ENCODE data around the gene MCM6. TPM values are rescaled to one million over a fixed set of nuclear protein-coding genes. Genes with fewer than 3 reads are reported as not detected.
"Not testable (repeated sequence)": the region's sequence is repeated elsewhere in the genome, so short reads cannot be mapped to it uniquely, and the experiment has no call there.

Gene MCM6
- total RNA-seq, 1 donor from 2014 or later: 28.9 TPM

- no peak for TF ChIP-seq CTCF (IDR thresholded peaks at IDR 0.05)
- ChIA-PET POLR2A (no interaction called here), CTCF (no interaction called here)
- Mint-ChIP-seq H3K4me3 (no peak overlapping the region), H3K4me1 (peaks cover 3% of the 10 kb centered on the region), H3K9me3 (peaks cover 17% of the 10 kb centered on the region), H3K36me3 (ENCODE audit: low read depth) (peaks cover 2% of the 10 kb centered on the region), H3K27me3 (peaks cover 6% of the 10 kb centered on the region), H3K27ac (no peak overlapping the region)
- DNase-seq (no peak), ATAC-seq (ENCODE audit: low read depth) (no peak)
- intact Hi-C loops (cut with micrococcal nuclease): no loop called here
Measured at GRCh38 chr2:135818937-135819610, 57.2 kb downstream of the MCM6 start.

DNA sequence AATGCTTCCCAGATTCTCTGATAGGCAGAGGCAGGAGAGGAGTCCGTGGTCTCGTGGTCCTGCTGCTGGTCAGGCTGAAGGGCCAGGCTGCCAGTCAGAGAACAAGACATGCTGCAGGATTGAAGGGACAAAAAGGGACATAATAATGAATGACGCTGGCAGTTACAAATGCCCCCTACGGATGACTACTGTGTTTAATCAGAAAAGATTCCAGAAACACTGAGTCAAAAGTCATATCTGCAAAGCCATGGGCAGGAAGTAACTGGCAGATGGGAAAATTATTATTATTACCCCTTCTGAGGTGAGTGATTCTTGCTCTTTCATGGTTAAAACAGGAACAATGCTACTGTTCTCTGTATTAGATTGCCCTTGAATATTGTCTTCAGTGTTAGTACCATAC lies 58.3 kb downstream of the MCM6 start:
- Mint-ChIP-seq H3K36me3 (ENCODE audit: low read depth) (peaks cover 2% of the 10 kb centered on the region), H3K27ac (no peak overlapping the region), H3K27me3 (peaks cover 6% of the 10 kb centered on the region), H3K4me1 (peaks cover 3% of the 10 kb centered on the region), H3K9me3 (peaks cover 11% of the 10 kb centered on the region), H3K4me3 (no peak overlapping the region)
- POLR2A ChIA-PET: no interaction called here
- no peak for TF ChIP-seq CTCF (IDR thresholded peaks at IDR 0.05)
- CTCF ChIA-PET: no interaction called here
- ATAC-seq (ENCODE audit: low read depth) (no peak), DNase-seq (no peak)
- intact Hi-C loops (cut with micrococcal nuclease): no loop called here

- ChIA-PET POLR2A (no interaction called here), CTCF (no interaction called here)
- Mint-ChIP-seq H3K4me1 (peaks cover 3% of the 10 kb centered on the region), H3K9me3 (peaks cover 6% of the 10 kb centered on the region), H3K27me3 (peaks cover 6% of the 10 kb centered on the region), H3K27ac (no peak overlapping the region), H3K36me3 (ENCODE audit: low read depth) (peaks cover 2% of the 10 kb centered on the region), H3K4me3 (no peak overlapping the region)
- intact Hi-C loops (cut with micrococcal nuclease): no loop called here
- no peak for TF ChIP-seq CTCF (IDR thresholded peaks at IDR 0.05)
- no peak for DNase-seq
- ATAC-seq (ENCODE audit: low read depth): no peak
Measured at GRCh38 chr2:135817466-135817865, 58.8 kb downstream of the MCM6 start.

GRCh38 chr2:135815269-135815668 lies 61.0 kb downstream of the MCM6 start:
- Mint-ChIP-seq H3K27ac (no peak overlapping the region), H3K4me3 (no peak overlapping the region), H3K36me3 (ENCODE audit: low read depth) (no peaks in the 10 kb centered on the region), H3K27me3 (peaks cover 4% of the 10 kb centered on the region), H3K9me3 (peaks cover 2% of the 10 kb centered on the region), H3K4me1 (peaks cover 1% of the 10 kb centered on the region)
- POLR2A ChIA-PET: no interaction called here
- intact Hi-C loops (cut with micrococcal nuclease): no loop called here
- TF ChIP-seq CTCF (IDR thresholded peaks at IDR 0.05): no peak
- CTCF ChIA-PET: no interaction called here
- no peak for DNase-seq
- ATAC-seq (ENCODE audit: low read depth): no peak

DNA sequence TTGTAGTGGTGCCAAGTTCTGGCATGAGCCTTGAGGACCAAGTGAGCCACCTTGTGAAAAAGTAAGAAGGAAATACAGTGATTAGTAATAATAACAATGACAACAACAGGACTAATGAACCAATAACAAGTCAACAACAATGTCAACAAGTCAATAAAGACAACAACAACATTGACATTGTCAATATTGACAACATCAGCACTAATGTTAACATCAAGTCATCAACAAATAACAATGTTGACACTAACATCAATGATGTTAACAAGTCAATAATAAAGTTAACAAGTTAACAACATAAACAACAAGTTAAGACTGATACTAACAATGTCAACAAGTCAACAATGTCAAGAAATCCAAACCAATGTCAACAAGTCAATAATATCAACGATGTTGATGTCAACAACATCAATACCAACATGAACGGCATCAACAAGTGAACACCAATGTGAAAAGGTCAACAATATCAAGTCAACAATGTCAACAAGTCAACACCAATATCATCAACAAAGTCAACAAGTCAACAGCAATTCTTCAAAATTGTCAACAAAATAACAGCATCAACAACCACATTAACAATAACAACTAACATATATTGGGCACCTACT lies 63.2 kb downstream of the MCM6 start:
- Mint-ChIP-seq H3K4me1 (no peaks in the 10 kb centered on the region), H3K27ac (no peak overlapping the region), H3K4me3 (no peak overlapping the region), H3K36me3 (ENCODE audit: low read depth) (no peaks in the 10 kb centered on the region), H3K27me3 (no peaks in the 10 kb centered on the region), H3K9me3 (peaks cover 2% of the 10 kb centered on the region)
- DNase-seq (no peak), ATAC-seq (ENCODE audit: low read depth) (no peak)
- ChIA-PET CTCF (no interaction called here), POLR2A (no interaction called here)
- intact Hi-C loops (cut with micrococcal nuclease): no loop called here
- no peak for TF ChIP-seq CTCF (IDR thresholded peaks at IDR 0.05)

DNA sequence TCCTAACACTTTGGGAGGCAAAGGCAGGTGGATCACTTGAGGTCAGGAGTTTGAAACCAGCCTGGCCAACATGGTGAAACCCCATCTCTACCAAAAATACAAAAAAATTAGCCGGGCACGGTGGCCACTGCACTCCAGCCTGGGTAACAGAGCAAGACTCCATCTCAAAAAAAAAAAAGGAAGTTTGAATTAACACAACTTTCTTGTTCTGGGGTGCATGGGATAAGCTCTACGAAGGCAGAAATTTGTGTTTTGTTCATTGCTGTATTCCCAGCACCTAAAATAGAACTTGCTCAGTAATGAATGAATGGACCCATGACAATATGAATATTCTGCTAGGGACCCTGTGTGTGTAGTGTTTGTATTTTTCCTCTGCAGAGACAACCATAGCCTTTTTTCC lies 68.4 kb downstream of the MCM6 start:
- intact Hi-C loops (cut with micrococcal nuclease): not testable (repeated sequence)

More for the DNA sequence above, 68.4 kb downstream of the MCM6 start:
- H3K27ac Mint-ChIP-seq; DNase-seq; H3K4me3 Mint-ChIP-seq; H3K27me3 Mint-ChIP-seq; POLR2A ChIA-PET; H3K9me3 Mint-ChIP-seq; ATAC-seq (ENCODE audit: low read depth); H3K36me3 Mint-ChIP-seq (ENCODE audit: low read depth); H3K4me1 Mint-ChIP-seq: not testable (repeated sequence)
- CTCF ChIA-PET: interaction anchor here (0.6 to 1.1 kb wide), 2 partner anchors 11 to 929 kb away, joined by 3 to 4 read pairs; no protein-coding TSS in a partner anchor

All from activated B cell treated with CpG ODN at 0.5 μM for 24 hours (primary cell).